Nephron progenitor cell (in vitro differentiated cells): Measurements from ENCODE around the gene PTPN4.

Experiments
- DNase-seq: peaks from one replicate; pipeline ENCODE4 v3.0.0; 2021
- H3K27ac Mint-ChIP-seq: 2 replicates; pipeline ENCODE4 v1.8.0; 2021; ENCODE audit warnings: mild to moderate bottlenecking, moderate library complexity, mixed read lengths
- H3K27me3 Mint-ChIP-seq: 2 replicates; pipeline ENCODE4 v1.8.0; 2021; ENCODE audit warnings: mild to moderate bottlenecking, low read depth, mixed read lengths; ENCODE audit not compliant: poor library complexity
- H3K36me3 Mint-ChIP-seq: 2 replicates; pipeline ENCODE4 v1.8.0; 2021; ENCODE audit warnings: low read depth, mixed read lengths
- H3K4me1 Mint-ChIP-seq: 2 replicates; pipeline ENCODE4 v1.8.0; 2021; ENCODE audit warnings: mixed read lengths
- H3K4me3 Mint-ChIP-seq: 2 replicates; pipeline ENCODE4 v1.8.0; 2021; ENCODE audit warnings: mild to moderate bottlenecking, moderate library complexity, mixed read lengths
- H3K9me3 Mint-ChIP-seq: 2 replicates; pipeline ENCODE4 v1.8.0; 2021; ENCODE audit warnings: mild to moderate bottlenecking, moderate library complexity, mixed read lengths
- CTCF ChIP-seq: fragments of 200-600 bp; sonication (generic); IDR thresholded peaks from 2 replicates; pipeline ENCODE4 v1.5.0; 2021; ENCODE audit warnings: antibody characterized with exemption

The PTPN4 gene

GRCh38 chr2:119768742-119769141 lies 9.0 kb downstream of the PTPN4 start:
- peaks cover 5% of the 10 kb centered on the region for H3K27me3 Mint-ChIP-seq
- peaks cover 31% of the 10 kb centered on the region for H3K36me3 Mint-ChIP-seq
- peaks cover 8% of the 10 kb centered on the region for H3K9me3 Mint-ChIP-seq
- no peak overlapping the region for H3K27ac Mint-ChIP-seq
- no peak for DNase-seq
- no peak overlapping the region for H3K4me3 Mint-ChIP-seq
- peaks cover 19% of the 10 kb centered on the region for H3K4me1 Mint-ChIP-seq
- no peak for TF ChIP-seq CTCF

GRCh38 chr2:119769645-119770044 lies 9.9 kb downstream of the PTPN4 start:
- peaks cover 10% of the 10 kb centered on the region for H3K4me1 Mint-ChIP-seq
- H3K27ac Mint-ChIP-seq: no peak overlapping the region
- peaks cover 37% of the 10 kb centered on the region for H3K36me3 Mint-ChIP-seq
- DNase-seq: no peak
- TF ChIP-seq CTCF: no peak
- peaks cover 17% of the 10 kb centered on the region for H3K9me3 Mint-ChIP-seq
- H3K27me3 Mint-ChIP-seq: peaks cover 5% of the 10 kb centered on the region
- H3K4me3 Mint-ChIP-seq: no peak overlapping the region

- H3K9me3 Mint-ChIP-seq: peaks cover 17% of the 10 kb centered on the region
- TF ChIP-seq CTCF: no peak
- H3K4me3 Mint-ChIP-seq: no peak overlapping the region
- DNase-seq: no peak
- peak overlapping the region; percentile 26 for H3K27ac Mint-ChIP-seq
- peaks cover 2% of the 10 kb centered on the region for H3K27me3 Mint-ChIP-seq
- H3K4me1 Mint-ChIP-seq: no peaks in the 10 kb centered on the region
- H3K36me3 Mint-ChIP-seq: peaks cover 40% of the 10 kb centered on the region
Observed at GRCh38 chr2:119771331-119771730, 11.6 kb downstream of the PTPN4 start.

- H3K9me3 Mint-ChIP-seq: peaks cover 17% of the 10 kb centered on the region
Observed at GRCh38 chr2:119772128-119772527, 12.4 kb downstream of the PTPN4 start.

GRCh38 chr2:119772767-119773166 lies 13.0 kb downstream of the PTPN4 start:
- H3K4me1 Mint-ChIP-seq: no peaks in the 10 kb centered on the region
- H3K27ac Mint-ChIP-seq: no peak overlapping the region
- DNase-seq: no peak
- peaks cover 41% of the 10 kb centered on the region for H3K36me3 Mint-ChIP-seq
- no peak overlapping the region for H3K4me3 Mint-ChIP-seq
- peaks cover 17% of the 10 kb centered on the region for H3K9me3 Mint-ChIP-seq
- TF ChIP-seq CTCF: no peak
- H3K27me3 Mint-ChIP-seq: peaks cover 3% of the 10 kb centered on the region

More at GRCh38 chr2:119772128-119772527, 12.4 kb downstream of the PTPN4 start:
- Mint-ChIP-seq H3K4me3 (no peak overlapping the region), H3K27me3 (peaks cover 3% of the 10 kb centered on the region), H3K4me1 (no peaks in the 10 kb centered on the region), H3K36me3 (peaks cover 41% of the 10 kb centered on the region), H3K27ac (no peak overlapping the region)
- DNase-seq: no peak
- TF ChIP-seq CTCF: no peak

- TF ChIP-seq CTCF: no peak
- peaks cover 46% of the 10 kb centered on the region for H3K36me3 Mint-ChIP-seq
- H3K4me1 Mint-ChIP-seq: no peaks in the 10 kb centered on the region
- H3K4me3 Mint-ChIP-seq: no peak overlapping the region
- H3K27me3 Mint-ChIP-seq: peaks cover 3% of the 10 kb centered on the region
- DNase-seq: no peak
- peaks cover 17% of the 10 kb centered on the region for H3K9me3 Mint-ChIP-seq
- H3K27ac Mint-ChIP-seq: no peak overlapping the region
Observed at GRCh38 chr2:119774026-119774425, 14.3 kb downstream of the PTPN4 start.
